Sciatic nerve (tissue), 2 donors: ENCODE data around the gene BRME1. TPM values are rescaled to one million over a fixed set of nuclear protein-coding genes. Genes with fewer than 3 reads are reported as not detected.

Experiments
- ATAC-seq: fragments of 200-7000 bp; cut with Tn5 transposase; one replicate; pipeline ENCODE4 v1.9.1; 2020; ENCODE audit warnings: mild to moderate bottlenecking, moderate library complexity
- DNase-seq: peaks from one replicate; pipeline ENCODE4 v3.0.0-alpha.2; 2020; ENCODE audit warnings: low spot score
- intact Hi-C: fragments of 100-400 bp; cut with DNase I; formaldehyde crosslinking; loops from one replicate; pipeline ENCODE4 v1.14.2; 2022
- total RNA-seq: library from RNA; stranded (reverse); fragmentation: NEBNext Ultra II Directional; extraction: Animal tissue kit (Norgen Biotek cat#: 25700); gene quantifications from one replicate; pipeline ENCODE4 v1.2.1, GENCODE V29; 2021
- donor health status: DM: no; HTN: no; CAD: no.
- donor health status: DM: no; HTN: no; CAD: no.

The BRME1 gene
- total RNA-seq, 1 donor from 2014 or later, result 3.4 TPM

GRCh38 chr19:13873834-13874515 lies 31.9 kb downstream of the BRME1 start:
- DNase-seq (no peak), ATAC-seq (peak; percentile 20)
- intact Hi-C loops, result no loop called here

GRCh38 chr19:13872695-13873389 lies 33.1 kb downstream of the BRME1 start:
- DNase-seq, result peak; percentile 73
- intact Hi-C loops, result no loop called here

GRCh38 chr19:13872339-13872694 lies 33.6 kb downstream of the BRME1 start:
- intact Hi-C loops, result no loop called here
- no peak for DNase-seq
- ATAC-seq, result no peak

More at GRCh38 chr19:13872695-13873389, 33.1 kb downstream of the BRME1 start:
- ATAC-seq, result peak; percentile 69

- ATAC-seq, result no peak
- intact Hi-C loops, result no loop called here
- no peak for DNase-seq
Measured at GRCh38 chr19:13870873-13871272, 35.0 kb downstream of the BRME1 start.

- intact Hi-C loops, result loop anchor here (5.0 to 10.0 kb wide), 2 partner anchors 92 to 274 kb away; no protein-coding TSS in a partner anchor
- ATAC-seq, result no peak
- peak; percentile 56 for DNase-seq
Measured at GRCh38 chr19:13869281-13869680, 36.6 kb downstream of the BRME1 start.

- ATAC-seq (no peak), DNase-seq (no peak)
- intact Hi-C loops, result loop anchor here (5.0 to 10.0 kb wide), 2 partner anchors 91 to 274 kb away; no protein-coding TSS in a partner anchor
Measured at GRCh38 chr19:13868663-13869062, 37.3 kb downstream of the BRME1 start.

- intact Hi-C loops, result loop anchor here (5.0 to 10.0 kb wide), 2 partner anchors 89 to 272 kb away; no protein-coding TSS in a partner anchor
- DNase-seq (no peak), ATAC-seq (no peak)
Measured at GRCh38 chr19:13866463-13867046, 39.4 kb downstream of the BRME1 start.

- no peak for ATAC-seq
- DNase-seq, result no peak
- intact Hi-C loops, result loop anchor here (5.0 to 10.0 kb wide), 2 partner anchors 89 to 271 kb away; no protein-coding TSS in a partner anchor
Measured at GRCh38 chr19:13865571-13866462, 40.1 kb downstream of the BRME1 start.

GRCh38 chr19:13864667-13865570 lies 41.0 kb downstream of the BRME1 start:
- intact Hi-C loops, result loop anchor here (5.0 to 10.0 kb wide), 2 partner anchors 88 to 270 kb away; no protein-coding TSS in a partner anchor
- DNase-seq, result no peak
- no peak for ATAC-seq

GRCh38 chr19:13864046-13864666 lies 41.8 kb downstream of the BRME1 start:
- intact Hi-C loops, result loop anchor here (10.0 kb wide), 1 partner anchor 269 kb away; no protein-coding TSS in a partner anchor
- DNase-seq (no peak), ATAC-seq (no peak)

GRCh38 chr19:13861714-13862531 lies 44.0 kb downstream of the BRME1 start:
- intact Hi-C loops, result loop anchor here (10.0 kb wide), 1 partner anchor 267 kb away; no protein-coding TSS in a partner anchor
- peak; percentile 96 for DNase-seq
- peak; percentile 95 for ATAC-seq

GRCh38 chr19:13861392-13861713 lies 44.6 kb downstream of the BRME1 start:
- intact Hi-C loops, result loop anchor here (10.0 kb wide), 1 partner anchor 267 kb away; no protein-coding TSS in a partner anchor
- DNase-seq, result no peak
- peak; percentile 25 for ATAC-seq

- no peak for ATAC-seq
- intact Hi-C loops, result loop anchor here (10.0 kb wide), 1 partner anchor 266 kb away; no protein-coding TSS in a partner anchor
- no peak for DNase-seq
Measured at GRCh38 chr19:13860679-13861391, 45.1 kb downstream of the BRME1 start.

GRCh38 chr19:13859361-13859880 lies 46.5 kb downstream of the BRME1 start:
- ATAC-seq, result no peak
- intact Hi-C loops, result no loop called here

GRCh38 chr19:13856497-13856896 lies 49.4 kb downstream of the BRME1 start:
- intact Hi-C loops, result no loop called here
- DNase-seq, result no peak
- no peak for ATAC-seq

More at GRCh38 chr19:13859361-13859880, 46.5 kb downstream of the BRME1 start:
- no peak for DNase-seq
